DND-41 (cell line): Measurements from ENCODE around the gene OTOP3.

Experiments used
- CTCF ChIP-seq: IDR thresholded peaks from 2 replicates; pipeline ENCODE4 v1.5.1; 2012; ENCODE audit warnings: borderline replicate concordance, low read length, moderate library complexity, mild to moderate bottlenecking; ENCODE audit not compliant: poor library complexity, severe bottlenecking; ENCODE audit errors: extremely low read depth
- EZH2 ChIP-seq: IDR thresholded peaks from 3 replicates; pipeline ENCODE4 v1.6.1; 2012; ENCODE audit warnings: borderline replicate concordance, low read depth, mild to moderate bottlenecking, moderate library complexity, low read length, inconsistent platforms; ENCODE audit not compliant: severe bottlenecking

GRCh38 chr17:74924250-74924948 is 11.3 kb upstream of the OTOP3 start, which contains the start of gene OTOP2:
- no peak for TF ChIP-seq CTCF
- no peak for TF ChIP-seq EZH2
